ENCODE data around the gene NT5DC3.

Gene NT5DC3

GRCh38 chr12:103820361-103820760, 20.7 kb downstream of the NT5DC3 start:
- TF ChIP-seq, protein P1, sequence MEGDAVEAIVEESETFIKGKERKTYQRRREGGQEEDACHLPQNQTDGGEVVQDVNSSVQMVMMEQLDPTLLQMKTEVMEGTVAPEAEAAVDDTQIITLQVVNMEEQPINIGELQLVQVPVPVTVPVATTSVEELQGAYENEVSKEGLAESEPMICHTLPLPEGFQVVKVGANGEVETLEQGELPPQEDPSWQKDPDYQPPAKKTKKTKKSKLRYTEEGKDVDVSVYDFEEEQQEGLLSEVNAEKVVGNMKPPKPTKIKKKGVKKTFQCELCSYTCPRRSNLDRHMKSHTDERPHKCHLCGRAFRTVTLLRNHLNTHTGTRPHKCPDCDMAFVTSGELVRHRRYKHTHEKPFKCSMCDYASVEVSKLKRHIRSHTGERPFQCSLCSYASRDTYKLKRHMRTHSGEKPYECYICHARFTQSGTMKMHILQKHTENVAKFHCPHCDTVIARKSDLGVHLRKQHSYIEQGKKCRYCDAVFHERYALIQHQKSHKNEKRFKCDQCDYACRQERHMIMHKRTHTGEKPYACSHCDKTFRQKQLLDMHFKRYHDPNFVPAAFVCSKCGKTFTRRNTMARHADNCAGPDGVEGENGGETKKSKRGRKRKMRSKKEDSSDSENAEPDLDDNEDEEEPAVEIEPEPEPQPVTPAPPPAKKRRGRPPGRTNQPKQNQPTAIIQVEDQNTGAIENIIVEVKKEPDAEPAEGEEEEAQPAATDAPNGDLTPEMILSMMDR (IDR thresholded peaks at IDR 0.05; ENCODE audit: control insufficient read depth, insufficient read depth, low read depth, low read length, missing control alignments) = no peak
- no peak for DNase-seq (ENCODE audit: low read depth)
- no peak overlapping the region for H3K4me3 ChIP-seq (ENCODE audit: control insufficient read depth, low read depth, low read length)

DNA sequence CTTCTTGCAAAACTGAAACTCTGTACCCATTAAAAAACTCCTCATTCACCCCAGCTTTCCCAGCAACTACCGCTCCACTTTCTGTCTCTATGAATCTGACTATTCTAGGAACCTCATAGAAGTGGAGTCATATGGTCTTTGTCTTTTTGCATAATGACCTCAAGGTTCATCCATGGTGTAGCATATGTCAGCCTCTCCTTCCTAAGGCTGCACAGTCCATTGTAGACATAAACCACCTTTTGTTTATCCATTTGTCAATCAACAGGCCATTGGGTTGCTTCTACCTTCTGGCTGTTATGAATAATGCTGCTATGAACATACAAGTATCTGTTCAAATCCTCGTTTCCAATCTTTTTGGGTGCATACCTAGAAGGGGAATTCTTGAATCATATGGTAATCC, 21.1 kb downstream of the NT5DC3 start:
- H3K4me3 ChIP-seq (ENCODE audit: control insufficient read depth, low read depth, low read length) = no peak overlapping the region
- TF ChIP-seq, protein P1 (IDR thresholded peaks at IDR 0.05; ENCODE audit: control insufficient read depth, insufficient read depth, low read depth, low read length, missing control alignments) = no peak
- DNase-seq (ENCODE audit: low read depth) = no peak

- TF ChIP-seq, protein P1 (IDR thresholded peaks at IDR 0.05; ENCODE audit: control insufficient read depth, insufficient read depth, low read depth, low read length, missing control alignments) = no peak
- no peak overlapping the region for H3K4me3 ChIP-seq (ENCODE audit: control insufficient read depth, low read depth, low read length)
- DNase-seq (ENCODE audit: low read depth) = no peak
Measured at GRCh38 chr12:103819312-103819711, 21.7 kb downstream of the NT5DC3 start.

GRCh38 chr12:103817791-103818190, 23.2 kb downstream of the NT5DC3 start:
- TF ChIP-seq, protein P1 (IDR thresholded peaks at IDR 0.05; ENCODE audit: control insufficient read depth, insufficient read depth, low read depth, low read length, missing control alignments) = no peak
- DNase-seq (ENCODE audit: low read depth) = no peak
- no peak overlapping the region for H3K4me3 ChIP-seq (ENCODE audit: control insufficient read depth, low read depth, low read length)

DNA sequence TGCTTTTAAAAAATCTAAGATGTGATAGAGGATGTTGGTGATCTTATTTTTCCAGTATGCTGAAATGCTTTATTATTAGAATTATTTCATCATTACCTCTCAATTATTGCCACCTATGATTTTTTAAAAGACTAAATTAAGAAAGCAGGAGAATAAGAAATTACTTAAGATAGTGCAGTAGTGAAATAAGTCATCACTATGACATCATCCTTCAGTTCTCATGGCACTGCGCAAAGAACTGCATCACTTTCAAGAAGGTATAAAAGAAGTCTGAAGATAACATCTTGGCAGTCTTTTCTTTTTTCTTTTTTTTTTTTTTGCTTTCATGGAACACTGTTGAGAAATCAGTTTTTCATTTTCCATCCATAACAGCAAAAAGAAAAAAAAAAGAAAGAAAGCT, 24.4 kb downstream of the NT5DC3 start:
- H3K4me3 ChIP-seq (ENCODE audit: control insufficient read depth, low read depth, low read length) = no peak overlapping the region
- TF ChIP-seq, protein P1 (IDR thresholded peaks at IDR 0.05; ENCODE audit: control insufficient read depth, insufficient read depth, low read depth, low read length, missing control alignments) = no peak

GRCh38 chr12:103814436-103814835, 26.6 kb downstream of the NT5DC3 start:
- no peak for DNase-seq (ENCODE audit: low read depth)
- H3K4me3 ChIP-seq (ENCODE audit: control insufficient read depth, low read depth, low read length) = no peak overlapping the region
- TF ChIP-seq, protein P1 (IDR thresholded peaks at IDR 0.05; ENCODE audit: control insufficient read depth, insufficient read depth, low read depth, low read length, missing control alignments) = no peak

More for the DNA sequence above, 24.4 kb downstream of the NT5DC3 start:
- no peak for DNase-seq (ENCODE audit: low read depth)

- TF ChIP-seq, protein P1 (IDR thresholded peaks at IDR 0.05; ENCODE audit: control insufficient read depth, insufficient read depth, low read depth, low read length, missing control alignments) = no peak
- DNase-seq (ENCODE audit: low read depth) = no peak
- no peak overlapping the region for H3K4me3 ChIP-seq (ENCODE audit: control insufficient read depth, low read depth, low read length)
Measured at GRCh38 chr12:103813949-103814348, 27.1 kb downstream of the NT5DC3 start.
